Bronchial epithelial cell (primary cell): Measurements from ENCODE around the gene TMCO6. TPM values are rescaled to one million over a fixed set of nuclear protein-coding genes. Genes with fewer than 3 reads are reported as not detected.
"Not testable (repeated sequence)": the region's sequence is repeated elsewhere in the genome, so short reads cannot be mapped to it uniquely, and the experiment has no call there.

Experiments used
- DNase-seq: peaks from one replicate; pipeline ENCODE4 v3.0.0-alpha.2; 2010; ENCODE audit warnings: low read depth
- FAIRE-seq: peaks from 2 replicates; lab custom pipeline; 2011; peaks lifted over from hg19 to GRCh38; lab: Jason Lieb, UNC
- H3K27me3 ChIP-seq: 2 replicates; pipeline ENCODE4 v1.5.1; 2011; ENCODE audit warnings: low read length; ENCODE audit not compliant: control insufficient read depth, insufficient read depth
- H3K36me3 ChIP-seq: 2 replicates; pipeline ENCODE4 v1.5.1; 2011; ENCODE audit warnings: low read length; ENCODE audit not compliant: control insufficient read depth, insufficient read depth
- H3K4me3 ChIP-seq: 2 replicates; pipeline ENCODE4 v1.5.1; 2011; ENCODE audit warnings: mild to moderate bottlenecking, low read depth, low read length, control low read depth
- CTCF ChIP-seq: IDR thresholded peaks from 2 replicates; pipeline ENCODE4 v1.5.1; 2011; ENCODE audit warnings: mild to moderate bottlenecking, moderate library complexity, low read length, control low read depth, inconsistent platforms; ENCODE audit not compliant: insufficient read depth, severe bottlenecking
- total RNA-seq: library from RNA; depleted of rRNA; stranded (reverse); fragments of >200 nt; gene quantifications from 2 replicates; pipeline ENCODE4 v1.2.1, GENCODE V29; 2014

The TMCO6 gene
- 15.7 and 18.2 TPM in 2 replicates for total RNA-seq

GRCh38 chr5:140639148-140639981 lies at the start of gene TMCO6:
Gene TMCO6 (plus strand): TSS chr5:140639451. CDS start chr5:140639528, 77 bp downstream.
- Histone ChIP-seq H3K27me3 (no peaks in the 10 kb centered on the region), H3K36me3 (peaks cover 15% of the 10 kb centered on the region), H3K4me3 (peak within 1 kb of the TSS; percentile 67)
- peak; percentile 80 for TF ChIP-seq CTCF
- DNase-seq (peak; percentile 82), FAIRE-seq (no peak)

GRCh38 chr5:140590861-140591260 lies 48.4 kb upstream of the TMCO6 start:
- Histone ChIP-seq H3K36me3 (no peaks in the 10 kb centered on the region), H3K27me3 (no peaks in the 10 kb centered on the region), H3K4me3 (no peak overlapping the region)
- no peak for FAIRE-seq
- no peak for TF ChIP-seq CTCF
- DNase-seq = peak; percentile 76

GRCh38 chr5:140591747-140592372 lies 47.4 kb upstream of the TMCO6 start:
- no peak for TF ChIP-seq CTCF
- Histone ChIP-seq H3K27me3 (no peaks in the 10 kb centered on the region), H3K36me3 (no peaks in the 10 kb centered on the region), H3K4me3 (no peak overlapping the region)
- peak; percentile 71 for DNase-seq
- FAIRE-seq = no peak

GRCh38 chr5:140593070-140593469 lies 46.2 kb upstream of the TMCO6 start:
- DNase-seq = peak; percentile 62
- FAIRE-seq = not testable (repeated sequence)

GRCh38 chr5:140594169-140594568 lies 45.1 kb upstream of the TMCO6 start:
- FAIRE-seq (no peak), DNase-seq (no peak)

More at GRCh38 chr5:140593070-140593469, 46.2 kb upstream of the TMCO6 start:
- H3K4me3 ChIP-seq, H3K36me3 ChIP-seq, H3K27me3 ChIP-seq: not testable (repeated sequence)

More at GRCh38 chr5:140594169-140594568, 45.1 kb upstream of the TMCO6 start:
- Histone ChIP-seq H3K36me3 (no peaks in the 10 kb centered on the region), H3K4me3 (no peak overlapping the region), H3K27me3 (no peaks in the 10 kb centered on the region)
- TF ChIP-seq CTCF = no peak
